NAMALWA (cell line): ENCODE results near the gene PLPP1.

ENCODE experiments used
- DNase-seq: peaks from one replicate; pipeline ENCODE4 v3.0.0-alpha.2; 2015; ENCODE audit warnings: low spot score

PLPP1 gene

DNA sequence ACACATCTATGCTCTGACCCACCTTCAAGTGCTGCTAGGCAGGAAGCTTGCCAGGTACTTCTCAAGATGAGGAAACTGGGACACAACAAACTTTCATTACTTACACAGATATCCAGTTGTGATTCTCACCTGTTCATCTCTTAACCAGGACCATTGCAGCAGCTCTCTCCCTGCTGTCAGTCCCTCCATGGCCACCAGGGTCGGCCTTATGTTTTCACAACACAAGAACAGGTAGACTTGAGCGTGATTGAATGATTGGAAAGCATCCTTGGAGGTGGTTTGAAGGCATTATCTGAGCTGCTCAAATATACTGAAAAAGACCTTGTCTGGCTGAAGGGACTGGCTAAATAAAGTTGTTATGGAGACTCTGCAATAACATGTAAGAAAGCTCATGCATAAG lies 132.6 kb downstream of the PLPP1 start:
- no peak for DNase-seq

DNA sequence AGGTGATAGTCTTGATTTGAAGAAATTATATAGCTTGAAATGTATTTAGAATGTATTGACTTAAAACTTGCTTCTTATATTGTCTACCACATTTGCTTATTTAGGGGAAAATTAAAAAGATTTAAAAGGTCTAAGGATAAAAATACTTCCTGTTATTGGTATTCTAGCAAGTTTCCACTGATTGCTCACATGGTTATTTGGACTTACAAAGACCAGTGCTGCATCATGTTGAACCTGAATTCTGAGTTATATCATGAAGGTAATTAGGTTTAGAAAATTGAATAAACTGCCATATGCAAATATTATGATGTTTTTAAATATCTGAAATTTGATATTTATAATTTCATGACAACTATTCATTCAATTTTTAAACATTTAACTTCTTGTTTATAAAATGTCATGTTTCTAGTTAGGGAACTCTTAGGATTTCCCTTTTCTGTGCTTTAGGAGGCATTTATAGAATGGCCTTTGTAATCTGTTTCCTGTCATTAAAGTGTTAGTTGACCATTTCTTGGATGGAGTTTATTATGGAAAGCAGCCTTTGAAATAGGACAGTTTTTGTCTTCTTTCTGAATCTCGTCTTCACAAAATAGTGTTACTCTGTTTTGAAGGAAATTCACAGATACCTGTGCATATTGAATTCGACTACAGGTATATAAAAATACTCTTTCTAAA lies 141.1 kb downstream of the PLPP1 start:
- no peak for DNase-seq

DNA sequence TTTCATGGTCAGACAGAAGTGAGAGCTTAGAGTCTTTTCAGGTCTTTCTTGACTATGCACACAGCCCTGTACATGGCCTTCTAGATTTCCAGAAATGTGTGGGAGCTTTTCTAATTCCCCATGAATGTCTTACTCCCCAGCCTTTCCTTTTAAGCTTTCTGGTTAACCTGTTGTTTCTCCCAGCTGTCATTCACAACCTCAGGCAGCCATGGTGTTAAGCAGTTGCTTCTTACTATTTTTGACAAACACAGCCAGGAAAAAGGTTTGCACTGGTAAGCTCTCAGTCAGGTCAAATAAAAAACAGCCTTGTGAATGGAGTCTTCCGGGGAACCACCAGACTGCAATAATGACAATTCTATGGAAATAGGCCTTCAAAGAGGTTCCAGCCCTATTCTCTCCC lies 142.1 kb downstream of the PLPP1 start:
- DNase-seq = no peak

DNA sequence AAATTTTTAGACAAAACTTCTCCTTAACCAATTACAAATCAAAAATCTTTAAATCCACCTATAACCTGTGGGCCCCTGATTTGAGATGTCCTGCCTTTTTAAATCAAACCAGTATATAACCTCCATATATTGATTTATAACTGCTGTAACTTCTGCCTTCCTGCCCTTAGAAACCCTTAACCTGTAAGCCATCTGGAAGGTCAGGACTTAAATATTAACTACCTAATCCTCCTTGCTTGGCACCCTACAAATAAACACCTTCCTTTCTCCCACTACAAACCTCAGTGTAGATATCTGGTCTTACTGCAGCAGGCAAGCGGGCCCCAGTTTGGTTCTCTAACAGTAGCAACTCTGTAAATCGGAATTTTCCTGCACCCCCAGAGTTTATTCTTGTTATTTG lies 143.1 kb downstream of the PLPP1 start:
- no peak for DNase-seq

DNA sequence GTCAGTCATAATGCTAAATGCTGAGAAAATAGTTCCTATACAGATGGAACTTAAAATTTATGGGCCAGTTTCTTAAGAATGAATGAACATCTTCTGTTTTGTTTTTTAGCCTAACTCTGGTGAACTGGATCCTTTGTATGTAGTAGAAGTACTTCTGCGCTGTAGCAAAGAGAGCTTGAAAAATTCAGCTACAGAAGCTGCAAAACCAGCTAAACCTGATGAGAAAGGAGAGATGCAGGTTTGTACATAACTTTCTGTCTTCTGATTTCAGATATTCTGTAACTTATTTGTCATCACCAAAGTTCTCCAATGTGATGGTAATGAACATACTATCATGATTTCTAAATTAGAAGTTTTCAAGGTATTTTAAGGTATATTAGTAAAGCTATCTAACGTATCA lies 146.9 kb downstream of the PLPP1 start:
- no peak for DNase-seq

- no peak for DNase-seq
These were observed 148.4 kb downstream of the PLPP1 start for GRCh38 chr5:55386356-55386755.

- no peak for DNase-seq
These were observed 148.9 kb downstream of the PLPP1 start for GRCh38 chr5:55385846-55386245.

GRCh38 chr5:55385227-55385626 lies 149.5 kb downstream of the PLPP1 start:
- no peak for DNase-seq

DNA sequence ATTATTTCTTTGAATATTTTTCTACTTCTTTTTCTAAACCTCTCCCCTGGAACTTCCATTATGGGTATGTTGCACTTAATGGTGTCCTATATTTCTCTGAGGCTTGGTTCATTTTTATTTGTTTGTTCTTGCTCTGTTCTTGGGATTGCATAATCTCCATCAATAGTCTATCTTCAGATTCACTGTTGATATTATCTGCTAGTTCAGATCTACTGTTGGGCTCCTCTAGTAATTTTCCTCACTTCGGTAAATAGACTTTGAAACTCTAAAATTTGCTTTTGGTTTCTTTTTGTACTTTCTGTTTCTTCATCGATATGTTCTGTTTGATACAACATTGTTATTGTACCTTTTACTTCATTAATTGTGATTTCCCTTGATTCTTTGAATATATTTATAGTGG lies 150.7 kb downstream of the PLPP1 start:
- no peak for DNase-seq

GRCh38 chr5:55383254-55383653 lies 151.5 kb downstream of the PLPP1 start:
- DNase-seq = no peak

DNA sequence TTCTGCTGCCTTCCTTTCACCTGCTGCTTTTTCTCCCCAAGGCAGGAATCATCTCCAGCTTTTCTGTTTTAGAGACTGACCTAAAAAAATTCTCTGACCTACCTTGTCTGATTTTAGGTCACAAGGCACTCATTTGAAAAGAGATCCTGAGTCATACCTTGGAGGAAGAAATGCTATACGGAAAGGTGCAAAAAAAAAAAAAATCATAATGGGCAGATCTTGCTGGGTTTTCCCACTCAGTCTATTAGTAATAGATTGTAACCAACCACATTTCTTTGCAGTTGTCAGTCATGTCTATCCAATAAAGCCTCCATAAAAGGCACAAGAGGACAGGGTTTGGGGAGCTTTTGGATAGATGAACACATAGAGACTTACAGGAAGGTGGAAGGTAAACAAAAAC lies 157.0 kb downstream of the PLPP1 start:
- DNase-seq = no peak
